GM21390 (cell line): ENCODE results near the gene CCDC124.

Source experiments
- ATAC-seq: cut with Tn5 transposase; IDR thresholded peaks from one replicate; pipeline ENCODE4 v1.9.1; 2021; ENCODE audit not compliant: unreplicated experiment

CCDC124 gene

DNA sequence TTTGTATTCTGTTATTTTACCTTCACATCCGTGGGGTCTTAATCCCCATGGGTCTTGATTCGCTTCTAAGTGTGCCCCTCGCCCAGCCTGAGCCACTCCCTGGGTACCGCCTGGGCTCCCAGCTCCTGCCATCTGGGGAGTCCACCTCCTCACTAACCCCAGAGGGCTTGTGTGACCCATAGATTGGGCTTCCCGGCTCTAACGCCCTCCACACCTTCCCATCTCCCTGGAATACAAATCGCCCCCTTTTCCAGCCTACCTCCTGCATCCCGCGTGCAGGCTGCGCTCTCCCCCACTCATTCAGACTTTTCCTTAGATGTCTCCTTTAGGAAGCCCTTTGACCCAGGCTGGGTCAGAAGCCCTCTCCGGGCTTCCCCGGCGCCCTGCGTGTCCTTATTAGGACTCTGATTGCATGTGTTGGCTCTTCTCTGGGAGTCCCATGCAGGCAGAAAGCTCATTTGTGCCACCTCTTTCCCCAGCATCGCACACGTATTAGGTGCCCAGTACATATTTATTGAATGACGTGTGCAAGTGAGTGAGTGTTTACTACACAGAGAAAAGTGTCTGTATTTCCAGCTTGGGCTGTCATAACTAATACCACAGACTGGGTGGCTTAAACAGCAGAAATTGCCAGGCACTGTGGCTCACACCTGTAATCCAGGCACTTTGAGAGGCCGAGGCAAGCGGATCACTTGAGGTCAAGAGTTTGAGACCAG, 757 bp downstream of the CCDC124 start:
- ATAC-seq = no peak

DNA sequence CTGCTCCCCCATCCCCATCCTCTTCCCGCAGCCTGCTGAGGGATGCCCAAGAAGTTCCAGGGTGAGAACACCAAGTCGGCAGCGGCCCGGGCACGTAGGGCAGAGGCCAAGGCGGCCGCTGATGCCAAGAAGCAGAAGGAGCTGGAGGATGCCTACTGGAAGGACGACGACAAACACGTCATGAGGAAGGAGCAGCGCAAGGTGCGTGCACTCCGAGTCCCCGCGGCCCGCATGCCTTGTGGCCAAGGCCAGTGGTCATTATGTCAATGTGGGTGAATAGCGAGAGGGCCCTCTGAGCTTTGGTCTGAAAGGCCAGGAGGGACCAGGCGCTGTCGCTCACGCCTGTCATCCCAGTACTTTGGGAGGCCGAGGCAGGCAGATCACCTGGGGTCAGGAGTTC, 3.6 kb downstream of the CCDC124 start:
- ATAC-seq = no peak

DNA sequence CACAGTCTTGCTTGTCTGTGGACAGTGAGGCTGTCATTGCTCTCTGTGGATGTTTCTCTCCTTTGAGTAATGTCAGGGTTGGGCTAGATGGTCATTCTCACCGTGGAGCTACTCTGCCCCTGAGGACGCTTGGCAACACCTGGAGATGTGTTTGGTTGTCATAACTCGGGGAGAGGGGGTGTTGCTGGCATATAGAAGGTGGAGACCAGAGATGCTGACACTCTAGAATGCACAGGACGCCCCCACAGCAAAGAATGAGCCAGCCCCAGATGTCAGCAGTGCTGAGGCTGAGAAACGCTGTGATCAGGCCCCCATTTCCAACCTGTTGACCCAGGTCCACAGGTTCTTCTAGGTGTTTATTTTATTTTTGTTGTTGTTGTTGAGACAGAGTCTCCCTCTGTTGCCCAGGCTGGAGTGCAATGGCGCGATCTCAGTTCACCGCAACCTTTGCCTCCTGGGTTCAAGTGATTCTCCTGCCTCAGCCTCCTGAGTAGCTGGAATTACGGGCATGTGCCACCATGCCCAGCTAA, 4.6 kb downstream of the CCDC124 start:
- ATAC-seq = no peak

DNA sequence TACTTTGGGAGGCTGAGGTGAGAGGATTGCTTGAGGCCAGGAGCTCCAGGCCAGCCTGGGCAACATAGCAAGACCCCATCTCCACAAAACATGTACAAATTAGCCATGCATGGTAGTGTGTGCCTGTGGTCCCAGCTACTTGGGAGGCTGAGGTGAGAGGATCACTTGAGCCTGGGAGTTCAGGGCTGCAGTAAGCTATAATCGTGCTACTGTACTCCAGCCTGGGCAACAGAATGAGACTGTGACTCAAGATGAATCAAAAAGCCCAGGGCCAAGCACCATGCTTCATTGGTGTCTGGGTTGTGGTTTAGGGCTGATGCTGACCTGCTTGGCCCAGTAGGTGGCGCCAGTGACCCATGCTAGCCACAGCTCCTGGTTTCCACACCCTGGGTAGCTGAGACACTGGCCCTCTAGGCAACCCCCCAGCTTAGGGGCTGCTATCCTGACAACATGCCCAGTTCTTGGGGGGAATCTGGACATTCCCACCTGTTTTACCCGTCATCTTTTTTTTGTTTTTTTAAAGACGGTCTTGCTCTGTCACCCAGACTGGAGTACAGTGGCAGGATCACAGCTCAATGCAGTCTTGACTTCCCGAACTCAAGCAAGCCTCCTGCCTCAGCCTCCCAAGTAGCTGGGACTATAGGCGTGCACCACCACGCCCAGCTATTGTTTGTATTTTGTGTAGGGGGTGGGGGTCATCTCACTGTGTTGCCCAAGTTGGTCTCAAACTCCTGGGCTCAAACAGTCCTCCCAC, 5.5 kb downstream of the CCDC124 start:
- no peak for ATAC-seq

DNA sequence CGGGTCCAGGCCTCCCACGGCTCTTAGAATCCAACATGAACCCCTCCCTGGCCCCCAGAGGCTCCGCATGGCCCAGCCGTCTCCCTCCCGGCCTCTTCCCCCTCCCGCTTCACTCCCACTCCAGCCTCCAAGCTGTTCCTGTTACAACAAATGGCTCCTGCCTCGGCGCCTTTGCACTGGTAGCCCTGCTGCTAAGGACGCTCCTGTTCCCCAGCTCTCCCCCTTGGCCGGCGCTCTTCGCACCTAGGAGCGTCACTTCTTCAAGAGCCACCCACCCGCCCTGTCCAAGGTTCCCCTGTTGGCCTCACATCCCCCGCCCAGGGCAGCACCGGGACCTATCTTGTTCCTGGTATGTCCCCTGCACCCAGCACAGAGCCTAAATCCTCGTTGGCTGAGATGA, 9.4 kb downstream of the CCDC124 start:
- no peak for ATAC-seq

DNA sequence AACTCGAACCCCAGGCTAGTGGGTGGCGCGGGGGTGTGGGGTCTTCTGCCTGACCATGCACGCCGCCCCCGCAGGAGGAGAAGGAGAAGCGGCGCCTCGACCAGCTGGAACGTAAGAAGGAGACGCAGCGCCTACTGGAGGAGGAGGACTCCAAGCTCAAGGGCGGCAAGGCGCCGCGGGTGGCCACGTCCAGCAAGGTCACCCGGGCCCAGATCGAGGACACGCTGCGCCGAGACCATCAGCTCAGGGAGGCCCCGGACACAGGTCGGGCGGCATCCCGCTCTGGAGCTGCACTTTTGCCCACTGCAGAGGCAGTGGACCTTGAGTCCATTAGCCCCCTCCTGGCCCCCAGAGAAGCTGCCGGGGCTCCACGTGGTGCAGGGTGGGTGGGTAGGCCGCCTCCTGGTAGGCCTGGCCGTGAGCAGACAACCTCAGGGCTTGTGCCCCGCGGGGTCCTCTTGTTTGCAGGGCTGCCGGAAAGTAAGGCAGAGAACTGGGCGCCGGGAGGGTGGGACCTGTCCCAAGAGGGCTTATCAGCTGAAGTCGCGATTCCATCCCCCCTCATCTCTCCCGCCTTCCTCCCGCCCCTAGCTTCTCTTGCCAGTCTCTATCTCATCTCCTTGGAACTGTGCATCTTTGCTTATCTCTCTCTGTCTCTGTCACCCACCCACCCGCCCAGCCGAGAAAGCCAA, 9.9 kb downstream of the CCDC124 start:
- no peak for ATAC-seq

DNA sequence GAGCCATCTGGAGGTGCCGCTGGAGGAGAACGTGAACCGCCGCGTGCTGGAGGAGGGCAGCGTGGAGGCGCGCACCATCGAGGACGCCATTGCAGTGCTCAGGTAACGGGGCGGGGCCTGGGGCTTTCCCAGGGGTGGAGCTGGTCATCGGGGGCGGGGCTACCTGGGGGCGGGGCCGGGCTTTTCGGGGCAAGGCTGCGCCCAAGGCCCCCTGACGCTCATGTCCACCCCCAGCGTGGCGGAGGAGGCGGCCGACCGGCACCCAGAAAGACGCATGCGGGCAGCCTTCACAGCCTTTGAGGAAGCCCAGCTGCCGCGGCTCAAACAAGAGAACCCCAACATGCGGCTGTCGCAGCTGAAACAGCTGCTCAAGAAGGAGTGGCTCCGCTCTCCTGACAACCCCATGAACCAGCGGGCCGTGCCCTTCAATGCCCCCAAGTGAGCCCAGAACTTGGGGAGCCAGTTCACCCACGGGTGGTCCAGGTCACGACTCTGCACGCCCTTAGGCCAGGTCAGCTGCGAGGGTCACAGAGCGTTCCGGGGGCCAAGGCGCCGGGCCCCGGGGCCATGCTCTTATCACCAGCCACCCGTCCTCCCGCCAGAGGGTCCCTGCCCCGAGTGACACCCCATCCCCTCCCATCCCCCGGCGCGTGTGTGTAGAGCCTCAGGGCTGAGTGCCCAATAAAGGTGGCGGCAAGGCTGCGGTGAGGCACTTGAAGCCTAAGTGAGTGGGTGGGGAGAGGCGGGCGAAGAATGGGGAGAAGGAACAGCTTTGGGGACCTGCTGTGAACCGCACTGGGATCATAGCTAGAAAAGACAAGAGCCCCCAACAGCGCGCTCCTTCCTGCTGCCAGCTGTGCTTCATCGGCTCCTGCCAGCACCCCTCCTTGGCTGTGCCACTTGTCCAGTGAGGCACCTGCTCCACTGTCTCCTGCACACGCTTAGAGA, 10.7 kb downstream of the CCDC124 start:
- ATAC-seq = no peak

DNA sequence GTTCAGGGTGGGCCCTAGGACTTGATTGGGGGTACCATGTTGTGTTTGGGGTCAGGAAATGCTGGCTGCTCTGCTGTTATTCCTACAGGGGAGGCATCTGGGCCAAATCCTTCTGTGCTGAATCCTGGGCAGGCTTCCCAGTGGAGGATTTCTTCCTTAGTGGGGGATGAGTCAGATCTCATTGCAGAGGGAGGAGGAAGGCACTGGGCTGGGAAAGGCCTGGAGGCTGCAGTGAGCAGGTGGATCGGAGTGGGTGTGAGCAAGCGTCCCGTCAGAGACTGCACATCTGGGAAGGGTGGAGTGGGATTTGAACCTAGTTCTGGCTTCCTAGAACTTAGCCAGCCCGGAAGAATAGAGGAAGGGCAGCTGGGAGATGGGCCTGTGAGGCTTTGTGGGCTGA, 11.5 kb downstream of the CCDC124 start:
- no peak for ATAC-seq

DNA sequence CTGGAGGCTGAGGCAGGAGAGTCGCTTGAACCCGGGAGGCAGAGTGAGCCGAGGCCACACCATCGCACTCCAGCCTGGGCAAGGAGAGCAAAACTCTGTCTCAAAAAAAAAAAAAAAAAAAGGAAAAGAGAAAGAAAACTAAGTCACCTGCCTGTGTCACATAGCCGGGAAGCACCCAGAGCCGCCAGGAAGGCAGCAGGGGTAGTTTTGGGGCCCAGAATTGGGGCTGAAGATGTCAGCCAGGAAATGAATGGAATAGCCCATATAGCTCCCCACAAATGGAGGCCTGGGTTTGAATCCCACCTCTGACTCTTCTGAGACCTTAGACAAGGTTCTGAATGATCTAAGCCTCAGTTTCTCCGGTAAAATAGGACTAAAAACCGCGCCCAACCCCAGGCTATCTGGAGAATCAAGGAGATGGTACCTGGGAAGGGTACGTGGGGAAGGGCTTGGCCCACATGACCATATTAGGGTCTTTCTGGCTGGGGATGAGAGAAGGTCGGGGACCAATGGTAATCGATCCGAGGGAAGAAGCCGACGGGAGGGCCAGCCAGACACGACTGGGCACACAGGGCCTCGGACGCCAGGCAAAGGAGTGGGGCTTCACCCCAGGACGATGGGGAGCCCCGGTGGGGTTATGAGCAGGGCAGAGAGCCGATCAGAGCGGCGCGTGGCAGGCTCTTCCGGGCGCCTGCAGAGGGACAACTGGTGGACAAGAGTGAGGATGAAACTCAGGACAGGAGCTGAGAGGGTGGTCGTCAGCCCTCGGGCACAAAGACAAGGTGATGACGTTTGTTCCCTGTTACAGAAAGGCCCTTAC, 14.4 kb downstream of the CCDC124 start:
- peak; percentile 11 for ATAC-seq

DNA sequence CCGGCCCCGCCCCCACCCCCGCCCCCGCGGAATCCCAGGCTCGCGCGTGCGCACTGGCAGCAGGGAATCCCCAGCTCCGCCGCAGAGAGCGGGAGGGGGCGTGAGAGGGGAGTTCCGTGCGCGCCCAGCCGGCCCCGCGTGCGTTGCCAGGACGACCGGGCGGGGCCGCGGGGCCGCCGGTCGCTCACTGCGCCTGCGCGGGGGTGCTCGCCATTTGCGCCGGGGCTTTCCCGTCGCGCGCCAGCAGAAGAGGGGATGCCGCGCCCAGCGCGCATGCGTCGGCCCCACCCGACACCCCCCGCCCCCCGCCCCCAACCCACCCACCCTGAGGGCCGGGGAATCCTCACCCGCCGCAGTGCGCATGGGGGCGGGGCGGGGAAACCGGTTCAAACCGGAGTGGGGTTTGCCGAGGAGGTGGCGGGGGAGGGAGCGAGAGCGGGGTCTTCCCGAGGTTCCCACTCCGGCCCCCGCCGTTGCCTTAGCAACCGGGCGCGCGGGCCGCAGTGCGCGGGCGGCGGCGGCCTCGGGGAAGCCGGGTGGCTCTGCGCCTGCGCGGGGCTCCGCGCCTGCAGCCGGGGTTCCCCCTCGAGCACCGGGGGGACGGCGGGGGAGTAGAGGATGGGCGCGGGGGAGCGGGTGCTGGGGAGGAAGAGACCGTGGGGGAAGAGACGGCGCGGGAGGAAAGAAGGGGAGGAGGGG, 15.1 kb downstream of the CCDC124 start:
- peak; percentile 46 for ATAC-seq

DNA sequence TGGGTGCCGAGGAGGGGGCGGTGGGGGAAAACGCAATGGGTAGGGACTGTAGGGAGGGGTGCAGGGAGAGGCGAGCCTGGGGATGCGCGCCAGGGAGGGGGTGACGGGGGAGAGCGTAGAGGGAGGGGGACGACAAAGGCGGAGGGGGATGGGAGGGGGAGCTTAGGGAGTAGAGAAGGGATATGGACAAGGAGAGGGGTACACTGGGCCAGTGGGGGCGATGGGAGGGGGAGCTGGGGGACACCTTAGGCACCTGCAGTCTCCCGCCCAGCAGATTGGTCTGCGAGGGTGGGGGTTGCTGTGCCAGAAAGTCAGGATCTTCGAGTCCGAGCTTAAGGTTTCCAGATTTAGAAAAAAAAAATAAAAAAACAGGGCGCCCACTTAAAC, 15.7 kb downstream of the CCDC124 start:
- no peak for ATAC-seq

DNA sequence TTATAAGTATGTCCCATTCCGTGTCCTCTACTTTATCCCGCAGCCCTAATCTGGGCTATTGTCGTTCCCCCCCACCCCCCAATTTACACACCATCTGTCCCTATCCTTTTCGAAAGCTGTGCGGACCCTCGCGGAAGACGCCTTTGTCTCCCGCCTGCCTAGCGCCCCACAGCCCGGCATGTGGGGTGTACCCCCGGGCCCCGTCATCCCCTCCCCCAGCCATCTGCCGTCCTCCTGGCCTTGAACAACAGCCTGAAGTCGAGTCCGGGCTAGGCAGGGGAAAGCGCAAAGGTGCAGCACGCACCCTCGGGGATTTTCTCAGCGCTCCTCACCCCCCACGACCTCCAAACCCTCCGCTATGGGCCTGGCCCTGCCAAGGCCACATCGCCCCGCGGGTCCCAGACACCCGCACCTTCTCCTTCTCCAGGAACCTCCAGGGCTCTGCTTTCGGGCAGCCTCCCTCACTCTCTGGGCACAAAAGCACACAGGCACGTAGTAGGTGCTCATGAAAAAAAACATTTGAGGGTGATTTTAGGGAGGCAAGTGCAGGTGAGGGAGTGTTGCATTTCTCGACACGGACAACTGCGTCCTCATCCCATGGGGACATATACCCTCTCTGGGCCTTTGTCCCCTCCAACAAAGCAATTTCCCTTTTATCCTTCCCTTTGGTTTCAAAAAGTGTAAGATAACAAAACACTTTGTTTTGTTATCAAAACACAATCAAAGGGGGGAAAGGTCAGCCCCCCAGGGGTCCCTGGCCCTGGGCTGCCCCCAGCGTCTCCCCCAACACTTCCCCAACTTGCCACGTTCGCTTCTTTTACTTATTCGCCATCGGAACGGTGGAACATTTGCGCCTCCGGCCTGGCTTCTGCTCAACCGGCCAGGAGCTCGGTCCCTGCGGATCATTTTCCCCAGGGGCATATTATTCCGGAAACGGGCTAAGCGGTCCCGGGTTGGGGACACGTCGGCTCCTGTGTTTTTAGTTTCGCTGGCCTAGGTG, 16.4 kb downstream of the CCDC124 start:
- no peak for ATAC-seq

DNA sequence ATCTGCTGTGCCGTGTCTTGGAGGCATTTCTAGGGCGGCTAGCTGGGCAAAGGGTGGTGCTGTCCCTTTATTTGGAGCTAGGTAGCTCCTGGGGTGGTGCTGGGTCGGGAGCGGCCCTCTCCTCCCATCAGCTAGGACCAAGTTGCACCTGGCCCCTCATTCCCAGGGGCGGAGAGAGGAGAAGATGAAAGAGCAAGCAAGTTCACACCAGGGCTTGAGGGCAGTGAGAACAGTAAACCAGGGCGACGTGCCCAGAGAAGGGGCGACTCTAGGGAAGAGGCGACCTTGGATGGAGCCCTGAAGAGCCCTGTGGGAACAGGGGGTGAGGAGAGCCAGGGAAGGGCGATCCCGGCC, 17.1 kb downstream of the CCDC124 start:
- ATAC-seq = no peak

DNA sequence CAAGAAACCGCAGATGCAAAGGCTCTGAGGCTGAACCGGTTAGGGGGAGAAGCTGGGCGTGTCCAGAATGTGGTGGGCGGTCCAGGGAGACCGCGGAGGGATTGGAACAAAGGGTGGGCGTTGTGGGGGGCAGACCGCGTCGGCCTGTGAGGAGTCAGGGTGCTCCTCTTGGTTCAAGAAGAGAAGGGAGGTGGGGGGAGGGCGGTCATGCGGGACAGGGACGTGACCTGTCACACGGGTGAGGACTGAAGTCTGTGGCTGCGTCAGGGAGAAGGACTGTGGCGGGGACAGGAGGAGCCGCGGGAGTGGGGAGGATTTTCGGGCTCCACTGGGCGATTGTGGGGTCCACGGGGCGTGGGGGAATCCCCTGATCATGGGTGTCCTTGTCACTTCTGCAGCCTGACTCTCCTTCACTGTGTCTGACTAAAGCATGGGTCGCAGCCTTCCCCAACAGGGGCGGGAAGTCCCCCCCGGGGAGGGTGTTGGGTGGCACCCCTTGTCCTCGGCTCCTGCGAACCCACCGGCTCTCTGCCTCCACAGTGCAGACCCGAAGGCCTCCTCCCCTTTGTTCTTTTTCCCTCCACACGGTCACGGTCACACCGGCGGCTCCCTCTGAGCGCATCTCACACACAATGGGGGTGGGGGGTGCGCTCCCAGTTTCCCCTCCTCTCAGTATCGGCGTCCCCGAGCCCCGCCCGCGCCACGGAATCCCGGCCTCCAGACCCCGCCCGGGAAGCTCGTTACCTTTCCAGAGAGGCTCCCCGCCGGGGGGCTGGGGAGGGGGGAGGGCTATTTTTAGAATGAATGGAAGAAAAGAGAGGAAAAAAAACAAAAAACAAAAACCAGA, 17.7 kb downstream of the CCDC124 start:
- ATAC-seq = no peak

DNA sequence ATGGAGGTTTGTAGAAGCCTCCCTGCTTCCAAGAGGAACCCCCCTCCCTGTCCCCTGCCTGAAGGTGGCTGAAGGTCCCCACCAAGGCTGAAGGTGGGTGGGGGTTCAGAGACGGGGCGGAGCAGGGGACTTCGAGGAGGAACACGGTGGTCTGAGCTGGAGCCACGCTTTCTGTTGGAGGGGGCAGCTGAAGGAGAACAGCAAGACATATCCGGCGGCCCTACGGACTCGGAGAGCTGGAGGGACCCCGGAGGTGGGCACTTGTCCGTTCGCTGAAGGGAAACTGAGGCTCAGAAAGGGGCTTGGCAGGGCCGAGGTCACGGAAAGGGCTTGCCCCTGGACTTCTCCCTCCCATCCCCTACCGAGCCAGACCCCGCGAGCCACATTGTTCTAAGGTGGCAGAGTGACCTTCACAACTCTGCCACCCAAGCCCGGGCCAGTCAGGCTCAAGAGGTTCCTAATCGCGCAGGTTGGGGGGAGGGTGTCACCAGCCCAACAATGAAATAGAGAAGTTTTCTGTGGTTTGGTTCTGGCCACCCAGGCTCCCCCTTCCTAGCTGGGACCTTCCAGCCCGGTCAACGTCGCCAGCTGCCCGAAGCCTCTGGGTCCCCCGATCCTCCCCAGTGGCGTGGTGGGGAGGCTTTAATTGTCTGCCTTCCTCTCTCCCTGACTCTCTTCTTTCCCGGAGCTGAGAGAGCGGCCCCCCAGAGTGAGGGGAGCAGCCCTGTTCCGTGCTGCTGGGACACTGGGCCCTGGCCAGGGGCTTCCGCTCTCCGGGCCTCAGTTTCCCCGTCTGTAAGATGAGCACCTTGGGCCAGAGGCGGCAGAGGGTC, 18.6 kb downstream of the CCDC124 start:
- no peak for ATAC-seq
